KMS-11 (cell line): ENCODE measurements around the gene TESMIN.

Experiments used
- H2AFZ ChIP-seq: fragments of 200-600 bp; sonication (generic); 2 replicates; pipeline ENCODE4 v1.6.1; 2016; ENCODE audit warnings: antibody characterized with exemption, mixed run types, low read depth
- H3K27ac ChIP-seq: fragments of 200-600 bp; sonication (generic); 2 replicates; pipeline ENCODE4 v1.6.1; 2016; ENCODE audit warnings: mild to moderate bottlenecking, mixed run types
- H3K27me3 ChIP-seq: fragments of 200-600 bp; sonication (generic); 2 replicates; pipeline ENCODE4 v1.6.1; 2017; ENCODE audit warnings: mild to moderate bottlenecking, low read depth, mixed run types, moderate library complexity; ENCODE audit not compliant: insufficient read depth
- H3K36me3 ChIP-seq: fragments of 200-600 bp; sonication (generic); 2 replicates; pipeline ENCODE4 v1.6.1; 2017; ENCODE audit warnings: mild to moderate bottlenecking, mixed run types; ENCODE audit not compliant: insufficient read depth
- H3K4me1 ChIP-seq: fragments of 200-600 bp; sonication (generic); 2 replicates; pipeline ENCODE4 v1.6.1; 2016; ENCODE audit warnings: mild to moderate bottlenecking, low read depth, mixed run types; ENCODE audit not compliant: poor library complexity, severe bottlenecking
- H3K4me2 ChIP-seq: fragments of 200-600 bp; sonication (generic); 2 replicates; pipeline ENCODE4 v1.7.0; 2016; ENCODE audit warnings: mild to moderate bottlenecking, mixed run types
- H3K4me3 ChIP-seq: fragments of 200-600 bp; sonication (generic); IDR thresholded peaks from 2 replicates; pipeline ENCODE4 v1.6.1; 2017; ENCODE audit warnings: low read depth, low read length, mixed read lengths; ENCODE audit not compliant: insufficient read depth
- H3K79me2 ChIP-seq: fragments of 200-600 bp; sonication (generic); 2 replicates; pipeline ENCODE4 v1.6.1; 2016; ENCODE audit warnings: low read depth, mixed run types; ENCODE audit not compliant: insufficient read depth
- H3K9ac ChIP-seq: fragments of 200-600 bp; sonication (generic); 2 replicates; pipeline ENCODE4 v1.6.1; 2016; ENCODE audit warnings: mild to moderate bottlenecking, mixed run types
- H4K20me1 ChIP-seq: fragments of 200-600 bp; sonication (generic); 2 replicates; pipeline ENCODE4 v1.6.1; 2016; ENCODE audit warnings: mild to moderate bottlenecking, mixed run types; ENCODE audit not compliant: insufficient read depth
- TF ChIP-seq, protein P1 (sequence below): fragments of 200-600 bp; sonication (generic); conservative IDR thresholded peaks from 2 replicates; pipeline ENCODE4 v1.6.1; 2017; ENCODE audit warnings: low read depth, mild to moderate bottlenecking, antibody characterized with exemption, low read length, moderate library complexity, mixed read lengths

TESMIN gene

DNA sequence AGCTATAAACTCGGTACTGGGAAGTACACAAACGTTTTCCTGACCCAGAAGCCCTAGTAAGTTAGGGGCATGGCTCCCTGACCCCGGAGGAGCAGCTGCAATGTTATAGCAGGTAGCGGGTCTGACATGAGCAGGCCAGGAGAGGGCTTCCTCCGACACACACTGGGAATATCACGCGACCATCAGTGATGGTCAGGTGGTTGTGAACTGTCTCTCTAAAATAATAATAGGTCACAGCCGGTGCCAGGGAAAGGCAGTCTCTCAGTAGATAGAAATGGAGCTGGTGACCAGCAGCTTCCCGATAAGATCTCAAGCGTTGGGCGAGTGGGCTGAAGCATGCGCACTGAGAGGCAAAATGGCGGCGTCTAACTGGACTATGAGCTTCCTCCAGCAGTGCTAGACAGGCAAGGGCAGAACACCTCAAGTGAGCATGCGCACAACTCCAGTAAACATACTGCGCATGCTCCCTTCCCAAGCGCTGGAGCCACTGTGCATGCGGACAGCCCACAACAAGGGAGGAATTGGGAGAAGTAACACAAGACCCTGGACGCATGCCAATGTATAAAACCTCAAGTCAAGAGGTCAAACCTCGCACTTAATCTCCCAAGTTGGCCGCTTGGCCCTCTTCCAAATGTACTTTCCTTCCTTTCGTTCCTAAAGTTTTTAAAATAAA is 22.3 kb upstream of the TESMIN start:
- H3K27me3 ChIP-seq: no peaks in the 10 kb centered on the region
- no peaks in the 10 kb centered on the region for H4K20me1 ChIP-seq
- no peaks in the 10 kb centered on the region for H3K36me3 ChIP-seq
- H3K27ac ChIP-seq: no peak overlapping the region
- no peak overlapping the region for H2AFZ ChIP-seq
- H3K79me2 ChIP-seq: no peaks in the 10 kb centered on the region
- H3K9ac ChIP-seq: no peak overlapping the region
- H3K4me3 ChIP-seq: no peak overlapping the region
- H3K4me2 ChIP-seq: no peak overlapping the region
- TF ChIP-seq, protein P1, sequence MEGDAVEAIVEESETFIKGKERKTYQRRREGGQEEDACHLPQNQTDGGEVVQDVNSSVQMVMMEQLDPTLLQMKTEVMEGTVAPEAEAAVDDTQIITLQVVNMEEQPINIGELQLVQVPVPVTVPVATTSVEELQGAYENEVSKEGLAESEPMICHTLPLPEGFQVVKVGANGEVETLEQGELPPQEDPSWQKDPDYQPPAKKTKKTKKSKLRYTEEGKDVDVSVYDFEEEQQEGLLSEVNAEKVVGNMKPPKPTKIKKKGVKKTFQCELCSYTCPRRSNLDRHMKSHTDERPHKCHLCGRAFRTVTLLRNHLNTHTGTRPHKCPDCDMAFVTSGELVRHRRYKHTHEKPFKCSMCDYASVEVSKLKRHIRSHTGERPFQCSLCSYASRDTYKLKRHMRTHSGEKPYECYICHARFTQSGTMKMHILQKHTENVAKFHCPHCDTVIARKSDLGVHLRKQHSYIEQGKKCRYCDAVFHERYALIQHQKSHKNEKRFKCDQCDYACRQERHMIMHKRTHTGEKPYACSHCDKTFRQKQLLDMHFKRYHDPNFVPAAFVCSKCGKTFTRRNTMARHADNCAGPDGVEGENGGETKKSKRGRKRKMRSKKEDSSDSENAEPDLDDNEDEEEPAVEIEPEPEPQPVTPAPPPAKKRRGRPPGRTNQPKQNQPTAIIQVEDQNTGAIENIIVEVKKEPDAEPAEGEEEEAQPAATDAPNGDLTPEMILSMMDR: no peak
- H3K4me1 ChIP-seq: no peaks in the 10 kb centered on the region

DNA sequence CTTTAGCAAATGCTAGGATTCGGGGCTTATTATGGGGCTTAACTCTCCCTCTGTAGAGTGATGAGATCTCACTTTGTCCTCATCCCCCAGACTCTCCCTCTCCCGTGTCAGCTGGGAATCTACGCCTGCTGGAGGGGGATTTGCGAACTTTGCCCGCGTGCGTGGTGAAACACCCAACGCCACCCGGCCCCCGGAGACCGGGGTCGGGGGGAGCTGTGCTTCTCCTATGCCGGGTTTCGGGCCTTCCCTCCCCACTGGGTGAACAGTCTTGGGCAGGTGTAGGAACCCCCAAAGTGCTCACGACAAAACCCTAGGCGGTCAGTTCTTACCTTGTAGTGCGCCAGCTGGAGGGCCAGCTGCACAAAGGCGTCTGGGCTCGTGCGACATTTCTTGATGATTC is 21.6 kb upstream of the TESMIN start:
- Histone ChIP-seq H3K4me2 (no peak overlapping the region), H3K27me3 (no peaks in the 10 kb centered on the region), H3K79me2 (no peaks in the 10 kb centered on the region), H3K27ac (no peak overlapping the region), H2AFZ (no peak overlapping the region), H3K4me1 (no peaks in the 10 kb centered on the region), H4K20me1 (no peaks in the 10 kb centered on the region), H3K9ac (no peak overlapping the region), H3K4me3 (no peak overlapping the region), H3K36me3 (no peaks in the 10 kb centered on the region)
- TF ChIP-seq, protein P1: no peak

GRCh38 chr11:68770781-68771180 is 19.5 kb upstream of the TESMIN start:
- Histone ChIP-seq H3K79me2 (no peaks in the 10 kb centered on the region), H3K4me1 (no peaks in the 10 kb centered on the region), H3K27ac (no peak overlapping the region), H3K36me3 (no peaks in the 10 kb centered on the region), H3K4me2 (no peak overlapping the region), H3K27me3 (no peaks in the 10 kb centered on the region), H2AFZ (no peak overlapping the region), H3K4me3 (no peak overlapping the region), H4K20me1 (no peaks in the 10 kb centered on the region), H3K9ac (no peak overlapping the region)
- TF ChIP-seq, protein P1: no peak

DNA sequence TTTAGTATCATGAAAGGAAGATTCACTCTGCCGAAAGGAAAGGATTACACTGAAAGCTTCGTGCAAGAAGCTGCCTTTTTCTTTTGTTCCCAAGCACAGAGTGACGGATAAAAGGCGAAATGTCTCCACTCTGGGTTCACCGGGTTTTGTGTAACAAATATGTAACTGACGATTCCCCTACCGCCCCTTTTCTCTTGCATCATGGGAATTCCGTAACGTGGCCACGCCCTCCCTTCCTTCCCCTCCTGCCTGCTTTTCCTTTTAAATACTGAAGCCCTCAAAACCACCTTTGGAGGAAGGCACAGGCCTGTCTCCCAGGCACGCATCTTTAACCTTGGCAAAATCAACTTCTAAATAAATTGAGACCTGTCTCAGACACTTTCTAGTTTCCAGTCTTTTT is 16.4 kb upstream of the TESMIN start:
- Histone ChIP-seq H3K4me3 (no peak overlapping the region), H3K36me3 (no peaks in the 10 kb centered on the region), H3K79me2 (no peaks in the 10 kb centered on the region), H4K20me1 (no peaks in the 10 kb centered on the region), H2AFZ (no peak overlapping the region), H3K4me1 (peaks cover 10% of the 10 kb centered on the region), H3K9ac (no peak overlapping the region), H3K27me3 (no peaks in the 10 kb centered on the region), H3K27ac (no peak overlapping the region), H3K4me2 (no peak overlapping the region)
- TF ChIP-seq, protein P1: no peak
